Measurements from ENCODE around the gene CORO1A.
"Not testable (repeated sequence)": the region's sequence is repeated elsewhere in the genome, so short reads cannot be mapped to it uniquely, and the experiment has no call there.

- TF ChIP-seq, protein P1, sequence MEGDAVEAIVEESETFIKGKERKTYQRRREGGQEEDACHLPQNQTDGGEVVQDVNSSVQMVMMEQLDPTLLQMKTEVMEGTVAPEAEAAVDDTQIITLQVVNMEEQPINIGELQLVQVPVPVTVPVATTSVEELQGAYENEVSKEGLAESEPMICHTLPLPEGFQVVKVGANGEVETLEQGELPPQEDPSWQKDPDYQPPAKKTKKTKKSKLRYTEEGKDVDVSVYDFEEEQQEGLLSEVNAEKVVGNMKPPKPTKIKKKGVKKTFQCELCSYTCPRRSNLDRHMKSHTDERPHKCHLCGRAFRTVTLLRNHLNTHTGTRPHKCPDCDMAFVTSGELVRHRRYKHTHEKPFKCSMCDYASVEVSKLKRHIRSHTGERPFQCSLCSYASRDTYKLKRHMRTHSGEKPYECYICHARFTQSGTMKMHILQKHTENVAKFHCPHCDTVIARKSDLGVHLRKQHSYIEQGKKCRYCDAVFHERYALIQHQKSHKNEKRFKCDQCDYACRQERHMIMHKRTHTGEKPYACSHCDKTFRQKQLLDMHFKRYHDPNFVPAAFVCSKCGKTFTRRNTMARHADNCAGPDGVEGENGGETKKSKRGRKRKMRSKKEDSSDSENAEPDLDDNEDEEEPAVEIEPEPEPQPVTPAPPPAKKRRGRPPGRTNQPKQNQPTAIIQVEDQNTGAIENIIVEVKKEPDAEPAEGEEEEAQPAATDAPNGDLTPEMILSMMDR (IDR thresholded peaks at IDR 0.05) = not testable (repeated sequence)
- TF ChIP-seq, protein P2, sequence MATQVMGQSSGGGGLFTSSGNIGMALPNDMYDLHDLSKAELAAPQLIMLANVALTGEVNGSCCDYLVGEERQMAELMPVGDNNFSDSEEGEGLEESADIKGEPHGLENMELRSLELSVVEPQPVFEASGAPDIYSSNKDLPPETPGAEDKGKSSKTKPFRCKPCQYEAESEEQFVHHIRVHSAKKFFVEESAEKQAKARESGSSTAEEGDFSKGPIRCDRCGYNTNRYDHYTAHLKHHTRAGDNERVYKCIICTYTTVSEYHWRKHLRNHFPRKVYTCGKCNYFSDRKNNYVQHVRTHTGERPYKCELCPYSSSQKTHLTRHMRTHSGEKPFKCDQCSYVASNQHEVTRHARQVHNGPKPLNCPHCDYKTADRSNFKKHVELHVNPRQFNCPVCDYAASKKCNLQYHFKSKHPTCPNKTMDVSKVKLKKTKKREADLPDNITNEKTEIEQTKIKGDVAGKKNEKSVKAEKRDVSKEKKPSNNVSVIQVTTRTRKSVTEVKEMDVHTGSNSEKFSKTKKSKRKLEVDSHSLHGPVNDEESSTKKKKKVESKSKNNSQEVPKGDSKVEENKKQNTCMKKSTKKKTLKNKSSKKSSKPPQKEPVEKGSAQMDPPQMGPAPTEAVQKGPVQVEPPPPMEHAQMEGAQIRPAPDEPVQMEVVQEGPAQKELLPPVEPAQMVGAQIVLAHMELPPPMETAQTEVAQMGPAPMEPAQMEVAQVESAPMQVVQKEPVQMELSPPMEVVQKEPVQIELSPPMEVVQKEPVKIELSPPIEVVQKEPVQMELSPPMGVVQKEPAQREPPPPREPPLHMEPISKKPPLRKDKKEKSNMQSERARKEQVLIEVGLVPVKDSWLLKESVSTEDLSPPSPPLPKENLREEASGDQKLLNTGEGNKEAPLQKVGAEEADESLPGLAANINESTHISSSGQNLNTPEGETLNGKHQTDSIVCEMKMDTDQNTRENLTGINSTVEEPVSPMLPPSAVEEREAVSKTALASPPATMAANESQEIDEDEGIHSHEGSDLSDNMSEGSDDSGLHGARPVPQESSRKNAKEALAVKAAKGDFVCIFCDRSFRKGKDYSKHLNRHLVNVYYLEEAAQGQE (IDR thresholded peaks at IDR 0.05; ENCODE audit: insufficient read depth in 1 of 2, low read depth in 2 of 2, low read length in 1 of 2) = not testable (repeated sequence)
- TF ChIP-seq TCF7L2 (IDR thresholded peaks at IDR 0.05; ENCODE audit: low read depth, low read length) = not testable (repeated sequence)
Observed at GRCh38 chr16:30197001-30197400, 13.6 kb downstream of the CORO1A start.
